Activated T-cell treated with anti-CD3 and anti-CD28 coated beads, Interleukin-2, amount 50 U/mL, for 24 hours (primary cell): ENCODE results near the gene TK2.

ENCODE experiments used
- DNase-seq: peaks from one replicate; pipeline ENCODE4 v3.0.0-alpha.2; 2020
- H3K27ac Mint-ChIP-seq: 2 replicates; pipeline ENCODE4 v1.8.0; 2020; ENCODE audit warnings: mild to moderate bottlenecking, mixed read lengths
- H3K27me3 Mint-ChIP-seq: 2 replicates; pipeline ENCODE4 v1.8.0; 2020; ENCODE audit warnings: mixed read lengths
- H3K36me3 Mint-ChIP-seq: 2 replicates; pipeline ENCODE4 v1.8.0; 2020; ENCODE audit warnings: low read depth, mixed read lengths
- H3K4me1 Mint-ChIP-seq: 2 replicates; pipeline ENCODE4 v1.8.0; 2020; ENCODE audit warnings: low read depth, mixed read lengths
- H3K4me3 Mint-ChIP-seq: 2 replicates; pipeline ENCODE4 v1.8.0; 2020; ENCODE audit warnings: mild to moderate bottlenecking, moderate library complexity, mixed read lengths
- H3K9me3 Mint-ChIP-seq: 2 replicates; pipeline ENCODE4 v1.8.0; 2020; ENCODE audit warnings: mixed read lengths

The TK2 gene

GRCh38 chr16:66484453-66485213 lies 65.3 kb downstream of the TK2 start:
- DNase-seq: no peak
- H3K9me3 Mint-ChIP-seq: no peaks in the 10 kb centered on the region
- no peaks in the 10 kb centered on the region for H3K27me3 Mint-ChIP-seq
- H3K36me3 Mint-ChIP-seq: no peaks in the 10 kb centered on the region
- no peak overlapping the region for H3K27ac Mint-ChIP-seq
- H3K4me1 Mint-ChIP-seq: peaks cover 15% of the 10 kb centered on the region
- H3K4me3 Mint-ChIP-seq: no peak overlapping the region

GRCh38 chr16:66483689-66484452 lies 66.1 kb downstream of the TK2 start:
- H3K27ac Mint-ChIP-seq: peak overlapping the region; percentile 16
- H3K36me3 Mint-ChIP-seq: no peaks in the 10 kb centered on the region
- peaks cover 19% of the 10 kb centered on the region for H3K4me1 Mint-ChIP-seq
- H3K4me3 Mint-ChIP-seq: no peak overlapping the region
- H3K27me3 Mint-ChIP-seq: no peaks in the 10 kb centered on the region
- peak; percentile 82 for DNase-seq
- H3K9me3 Mint-ChIP-seq: no peaks in the 10 kb centered on the region

- no peak for DNase-seq
- Mint-ChIP-seq H3K27ac (peak overlapping the region; percentile 47), H3K4me3 (no peak overlapping the region), H3K9me3 (no peaks in the 10 kb centered on the region), H3K36me3 (no peaks in the 10 kb centered on the region), H3K4me1 (peaks cover 23% of the 10 kb centered on the region), H3K27me3 (no peaks in the 10 kb centered on the region)
Measured at GRCh38 chr16:66481943-66482390, 68.0 kb downstream of the TK2 start.

GRCh38 chr16:66481081-66481942 lies 68.6 kb downstream of the TK2 start:
- Mint-ChIP-seq H3K4me3 (no peak overlapping the region), H3K27me3 (no peaks in the 10 kb centered on the region), H3K9me3 (no peaks in the 10 kb centered on the region), H3K27ac (no peak overlapping the region), H3K36me3 (no peaks in the 10 kb centered on the region), H3K4me1 (peaks cover 23% of the 10 kb centered on the region)
- no peak for DNase-seq

GRCh38 chr16:66480265-66481080 lies 69.4 kb downstream of the TK2 start:
- no peaks in the 10 kb centered on the region for H3K9me3 Mint-ChIP-seq
- H3K4me3 Mint-ChIP-seq: no peak overlapping the region
- peaks cover 24% of the 10 kb centered on the region for H3K4me1 Mint-ChIP-seq
- H3K36me3 Mint-ChIP-seq: no peaks in the 10 kb centered on the region
- H3K27ac Mint-ChIP-seq: no peak overlapping the region
- no peaks in the 10 kb centered on the region for H3K27me3 Mint-ChIP-seq
- no peak for DNase-seq

GRCh38 chr16:66479661-66480264 lies 70.2 kb downstream of the TK2 start:
- no peaks in the 10 kb centered on the region for H3K36me3 Mint-ChIP-seq
- no peak overlapping the region for H3K27ac Mint-ChIP-seq
- no peaks in the 10 kb centered on the region for H3K9me3 Mint-ChIP-seq
- no peak overlapping the region for H3K4me3 Mint-ChIP-seq
- no peak for DNase-seq
- no peaks in the 10 kb centered on the region for H3K27me3 Mint-ChIP-seq
- peaks cover 31% of the 10 kb centered on the region for H3K4me1 Mint-ChIP-seq

- Mint-ChIP-seq H3K9me3 (no peaks in the 10 kb centered on the region), H3K27me3 (no peaks in the 10 kb centered on the region), H3K4me1 (peaks cover 35% of the 10 kb centered on the region), H3K4me3 (no peak overlapping the region), H3K27ac (peak overlapping the region; percentile 68), H3K36me3 (no peaks in the 10 kb centered on the region)
- peak; percentile 85 for DNase-seq
Measured at GRCh38 chr16:66478733-66479511, 71.0 kb downstream of the TK2 start.

- DNase-seq: no peak
- Mint-ChIP-seq H3K36me3 (no peaks in the 10 kb centered on the region), H3K9me3 (no peaks in the 10 kb centered on the region), H3K27me3 (no peaks in the 10 kb centered on the region), H3K4me1 (peaks cover 25% of the 10 kb centered on the region), H3K4me3 (no peak overlapping the region), H3K27ac (peak overlapping the region; percentile 13)
Measured at GRCh38 chr16:66477028-66477515, 72.8 kb downstream of the TK2 start.

GRCh38 chr16:66476328-66477027 lies 73.4 kb downstream of the TK2 start:
- no peak overlapping the region for H3K4me3 Mint-ChIP-seq
- peaks cover 25% of the 10 kb centered on the region for H3K4me1 Mint-ChIP-seq
- no peaks in the 10 kb centered on the region for H3K9me3 Mint-ChIP-seq
- H3K27ac Mint-ChIP-seq: no peak overlapping the region
- no peaks in the 10 kb centered on the region for H3K27me3 Mint-ChIP-seq
- peak; percentile 72 for DNase-seq
- no peaks in the 10 kb centered on the region for H3K36me3 Mint-ChIP-seq

- H3K36me3 Mint-ChIP-seq: no peaks in the 10 kb centered on the region
- no peaks in the 10 kb centered on the region for H3K9me3 Mint-ChIP-seq
- H3K4me3 Mint-ChIP-seq: no peak overlapping the region
- H3K4me1 Mint-ChIP-seq: peaks cover 25% of the 10 kb centered on the region
- no peaks in the 10 kb centered on the region for H3K27me3 Mint-ChIP-seq
- H3K27ac Mint-ChIP-seq: peak overlapping the region; percentile 76
- DNase-seq: no peak
Measured at GRCh38 chr16:66475232-66475631, 74.7 kb downstream of the TK2 start.

- no peaks in the 10 kb centered on the region for H3K9me3 Mint-ChIP-seq
- H3K4me1 Mint-ChIP-seq: peaks cover 25% of the 10 kb centered on the region
- H3K36me3 Mint-ChIP-seq: no peaks in the 10 kb centered on the region
- DNase-seq: no peak
- no peak overlapping the region for H3K4me3 Mint-ChIP-seq
- peak overlapping the region; percentile 76 for H3K27ac Mint-ChIP-seq
- no peaks in the 10 kb centered on the region for H3K27me3 Mint-ChIP-seq
Measured at GRCh38 chr16:66474750-66475199, 75.1 kb downstream of the TK2 start.

GRCh38 chr16:66473654-66474519 lies 76.0 kb downstream of the TK2 start:
- no peak for DNase-seq
- Mint-ChIP-seq H3K4me1 (peaks cover 22% of the 10 kb centered on the region), H3K4me3 (no peak overlapping the region), H3K9me3 (no peaks in the 10 kb centered on the region), H3K36me3 (no peaks in the 10 kb centered on the region), H3K27me3 (peaks cover 4% of the 10 kb centered on the region), H3K27ac (peak overlapping the region; percentile 6)
